ENCODE results near the gene CLSTN2.

CLSTN2 gene

GRCh38 chr3:140204271-140204984, 269.4 kb downstream of the CLSTN2 start:
- Histone ChIP-seq H3K9ac (ENCODE audit: low read depth, low read length) (no peak overlapping the region), H3K4me3 (ENCODE audit: low read length) (no peak overlapping the region), H3K27me3 (ENCODE audit: control insufficient read depth, insufficient read depth, low read length) (peaks cover 30% of the 10 kb centered on the region), H3K36me3 (ENCODE audit: insufficient read depth, low read length) (no peaks in the 10 kb centered on the region), H3K4me1 (ENCODE audit: control insufficient read depth, insufficient read depth, low read length) (no peaks in the 10 kb centered on the region), H3K9me3 (replicated peaks; ENCODE audit: low read length) (no peaks in the 10 kb centered on the region), H3K4me2 (ENCODE audit: low read length) (no peak overlapping the region)

GRCh38 chr3:140205598-140205997, 270.6 kb downstream of the CLSTN2 start:
- Histone ChIP-seq H3K36me3 (ENCODE audit: insufficient read depth, low read length) (no peaks in the 10 kb centered on the region), H3K9ac (ENCODE audit: low read depth, low read length) (no peak overlapping the region), H3K4me3 (ENCODE audit: low read length) (no peak overlapping the region), H3K4me1 (ENCODE audit: control insufficient read depth, insufficient read depth, low read length) (no peaks in the 10 kb centered on the region), H3K9me3 (replicated peaks; ENCODE audit: low read length) (no peaks in the 10 kb centered on the region), H3K4me2 (ENCODE audit: low read length) (no peak overlapping the region), H3K27me3 (ENCODE audit: control insufficient read depth, insufficient read depth, low read length) (peaks cover 37% of the 10 kb centered on the region)

GRCh38 chr3:140206196-140207040, 271.4 kb downstream of the CLSTN2 start:
- peaks cover 37% of the 10 kb centered on the region for H3K27me3 ChIP-seq (ENCODE audit: control insufficient read depth, insufficient read depth, low read length)

GRCh38 chr3:140207541-140207940, 272.6 kb downstream of the CLSTN2 start:
- H3K9me3 ChIP-seq (replicated peaks; ENCODE audit: low read length) = no peaks in the 10 kb centered on the region
- peaks cover 40% of the 10 kb centered on the region for H3K27me3 ChIP-seq (ENCODE audit: control insufficient read depth, insufficient read depth, low read length)
- no peak overlapping the region for H3K4me2 ChIP-seq (ENCODE audit: low read length)
- H3K36me3 ChIP-seq (ENCODE audit: insufficient read depth, low read length) = no peaks in the 10 kb centered on the region
- no peaks in the 10 kb centered on the region for H3K4me1 ChIP-seq (ENCODE audit: control insufficient read depth, insufficient read depth, low read length)
- no peak overlapping the region for H3K9ac ChIP-seq (ENCODE audit: low read depth, low read length)
- H3K4me3 ChIP-seq (ENCODE audit: low read length) = no peak overlapping the region

More at GRCh38 chr3:140206196-140207040, 271.4 kb downstream of the CLSTN2 start:
- no peak overlapping the region for H3K4me2 ChIP-seq (ENCODE audit: low read length)
- H3K36me3 ChIP-seq (ENCODE audit: insufficient read depth, low read length) = no peaks in the 10 kb centered on the region
- no peaks in the 10 kb centered on the region for H3K9me3 ChIP-seq (replicated peaks; ENCODE audit: low read length)
- no peaks in the 10 kb centered on the region for H3K4me1 ChIP-seq (ENCODE audit: control insufficient read depth, insufficient read depth, low read length)
- H3K9ac ChIP-seq (ENCODE audit: low read depth, low read length) = no peak overlapping the region
- H3K4me3 ChIP-seq (ENCODE audit: low read length) = no peak overlapping the region

GRCh38 chr3:140216249-140216648, 281.3 kb downstream of the CLSTN2 start:
- Histone ChIP-seq H3K4me3 (ENCODE audit: low read length) (no peak overlapping the region), H3K9ac (ENCODE audit: low read depth, low read length) (no peak overlapping the region), H3K36me3 (ENCODE audit: insufficient read depth, low read length) (no peaks in the 10 kb centered on the region), H3K4me1 (ENCODE audit: control insufficient read depth, insufficient read depth, low read length) (no peaks in the 10 kb centered on the region), H3K9me3 (replicated peaks; ENCODE audit: low read length) (no peaks in the 10 kb centered on the region), H3K27me3 (ENCODE audit: control insufficient read depth, insufficient read depth, low read length) (peaks cover 21% of the 10 kb centered on the region), H3K4me2 (ENCODE audit: low read length) (no peak overlapping the region)

GRCh38 chr3:140219291-140219690, 284.3 kb downstream of the CLSTN2 start:
- Histone ChIP-seq H3K4me1 (ENCODE audit: control insufficient read depth, insufficient read depth, low read length) (peaks cover 7% of the 10 kb centered on the region), H3K36me3 (ENCODE audit: insufficient read depth, low read length) (no peaks in the 10 kb centered on the region), H3K9me3 (replicated peaks; ENCODE audit: low read length) (no peaks in the 10 kb centered on the region), H3K27me3 (ENCODE audit: control insufficient read depth, insufficient read depth, low read length) (peaks cover 17% of the 10 kb centered on the region), H3K9ac (ENCODE audit: low read depth, low read length) (no peak overlapping the region), H3K4me3 (ENCODE audit: low read length) (no peak overlapping the region), H3K4me2 (ENCODE audit: low read length) (no peak overlapping the region)

- Histone ChIP-seq H3K9me3 (replicated peaks; ENCODE audit: low read length) (no peaks in the 10 kb centered on the region), H3K36me3 (ENCODE audit: insufficient read depth, low read length) (no peaks in the 10 kb centered on the region), H3K4me1 (ENCODE audit: control insufficient read depth, insufficient read depth, low read length) (peaks cover 7% of the 10 kb centered on the region), H3K4me3 (ENCODE audit: low read length) (no peak overlapping the region), H3K9ac (ENCODE audit: low read depth, low read length) (no peak overlapping the region), H3K4me2 (ENCODE audit: low read length) (no peak overlapping the region), H3K27me3 (ENCODE audit: control insufficient read depth, insufficient read depth, low read length) (peaks cover 17% of the 10 kb centered on the region)
Observed at GRCh38 chr3:140219923-140220452, 285.0 kb downstream of the CLSTN2 start.

- Histone ChIP-seq H3K27me3 (ENCODE audit: control insufficient read depth, insufficient read depth, low read length) (peaks cover 11% of the 10 kb centered on the region), H3K9ac (ENCODE audit: low read depth, low read length) (no peak overlapping the region), H3K4me2 (ENCODE audit: low read length) (no peak overlapping the region), H3K4me3 (ENCODE audit: low read length) (no peak overlapping the region), H3K4me1 (ENCODE audit: control insufficient read depth, insufficient read depth, low read length) (peaks cover 7% of the 10 kb centered on the region), H3K36me3 (ENCODE audit: insufficient read depth, low read length) (no peaks in the 10 kb centered on the region), H3K9me3 (replicated peaks; ENCODE audit: low read length) (no peaks in the 10 kb centered on the region)
Observed at GRCh38 chr3:140223197-140223596, 288.2 kb downstream of the CLSTN2 start.

GRCh38 chr3:140223631-140224030, 288.6 kb downstream of the CLSTN2 start:
- Histone ChIP-seq H3K4me2 (ENCODE audit: low read length) (no peak overlapping the region), H3K4me3 (ENCODE audit: low read length) (no peak overlapping the region), H3K36me3 (ENCODE audit: insufficient read depth, low read length) (no peaks in the 10 kb centered on the region), H3K27me3 (ENCODE audit: control insufficient read depth, insufficient read depth, low read length) (peaks cover 7% of the 10 kb centered on the region), H3K9me3 (replicated peaks; ENCODE audit: low read length) (no peaks in the 10 kb centered on the region), H3K9ac (ENCODE audit: low read depth, low read length) (no peak overlapping the region), H3K4me1 (ENCODE audit: control insufficient read depth, insufficient read depth, low read length) (peaks cover 7% of the 10 kb centered on the region)

GRCh38 chr3:140224307-140224706, 289.3 kb downstream of the CLSTN2 start:
- Histone ChIP-seq H3K9me3 (replicated peaks; ENCODE audit: low read length) (no peaks in the 10 kb centered on the region), H3K4me2 (ENCODE audit: low read length) (no peak overlapping the region), H3K4me1 (ENCODE audit: control insufficient read depth, insufficient read depth, low read length) (peaks cover 7% of the 10 kb centered on the region), H3K9ac (ENCODE audit: low read depth, low read length) (no peak overlapping the region), H3K27me3 (ENCODE audit: control insufficient read depth, insufficient read depth, low read length) (peaks cover 4% of the 10 kb centered on the region), H3K36me3 (ENCODE audit: insufficient read depth, low read length) (no peaks in the 10 kb centered on the region), H3K4me3 (ENCODE audit: low read length) (no peak overlapping the region)

- H3K4me2 ChIP-seq (ENCODE audit: low read length) = no peak overlapping the region
- H3K27me3 ChIP-seq (ENCODE audit: control insufficient read depth, insufficient read depth, low read length) = no peaks in the 10 kb centered on the region
- peaks cover 7% of the 10 kb centered on the region for H3K4me1 ChIP-seq (ENCODE audit: control insufficient read depth, insufficient read depth, low read length)
- H3K9ac ChIP-seq (ENCODE audit: low read depth, low read length) = no peak overlapping the region
- no peaks in the 10 kb centered on the region for H3K9me3 ChIP-seq (replicated peaks; ENCODE audit: low read length)
- H3K36me3 ChIP-seq (ENCODE audit: insufficient read depth, low read length) = no peaks in the 10 kb centered on the region
- H3K4me3 ChIP-seq (ENCODE audit: low read length) = no peak overlapping the region
Observed at GRCh38 chr3:140225996-140226395, 291.0 kb downstream of the CLSTN2 start.
